Calu3 (cell line): ENCODE data around the gene ATP5F1E. TPM values are rescaled to one million over a fixed set of nuclear protein-coding genes. Genes with fewer than 3 reads are reported as not detected.

Experiments used
- BruUV-seq: library from RNA; stranded (reverse); fragments of 400-500 nt; replicated peaks from 2 replicates; lab custom pipeline; 2021; lab: Mats Ljungman, UMichigan
- CTCF ChIA-PET: fragments of 300-600 bp; sonication (Branson Sonifier 250); formaldehyde crosslinking; loops from one replicate; lab custom pipeline; 2022; ENCODE audit warnings: antibody characterized with exemption; lab: Charles Lee
- DNase-seq: peaks from one replicate; pipeline ENCODE4 v3.0.0; 2022
- H3K27ac Mint-ChIP-seq: one replicate; pipeline ENCODE4 v1.8.0; 2022; ENCODE audit warnings: mixed read lengths; ENCODE audit not compliant: unreplicated experiment
- H3K27me3 Mint-ChIP-seq: one replicate; pipeline ENCODE4 v1.8.0; 2022; ENCODE audit warnings: mixed read lengths; ENCODE audit not compliant: unreplicated experiment
- H3K36me3 Mint-ChIP-seq: one replicate; pipeline ENCODE4 v1.8.0; 2022; ENCODE audit warnings: mild to moderate bottlenecking, moderate library complexity, mixed read lengths; ENCODE audit not compliant: insufficient read depth, unreplicated experiment
- H3K4me1 Mint-ChIP-seq: one replicate; pipeline ENCODE4 v1.8.0; 2022; ENCODE audit warnings: mild to moderate bottlenecking, low read depth, mixed read lengths; ENCODE audit not compliant: unreplicated experiment
- H3K4me3 Mint-ChIP-seq: one replicate; pipeline ENCODE4 v1.8.0; 2022; ENCODE audit warnings: mild to moderate bottlenecking, low read depth, moderate library complexity, mixed read lengths; ENCODE audit not compliant: unreplicated experiment
- H3K9me3 Mint-ChIP-seq: one replicate; pipeline ENCODE4 v1.8.0; 2022; ENCODE audit warnings: low read depth, mixed read lengths; ENCODE audit not compliant: unreplicated experiment
- intact Hi-C: fragments of 100-400 bp; cut with micrococcal nuclease; formaldehyde crosslinking; loops from one replicate; pipeline ENCODE4 v1.10.0; 2022; ENCODE audit not compliant: unreplicated experiment
- total RNA-seq: library from RNA; stranded (reverse); gene quantifications from 2 replicates; pipeline ENCODE4 v1.2.3, GENCODE V29; 2022
- TF ChIP-seq, protein P1 (sequence below): fragments of 200-600 bp; IDR thresholded peaks from one replicate; pipeline ENCODE4 v1.8.0; 2022; ENCODE audit warnings: antibody characterized with exemption; ENCODE audit not compliant: unreplicated experiment

Gene ATP5F1E
- total RNA-seq, 1 experiment from 2014 or later: 116 TPM

DNA sequence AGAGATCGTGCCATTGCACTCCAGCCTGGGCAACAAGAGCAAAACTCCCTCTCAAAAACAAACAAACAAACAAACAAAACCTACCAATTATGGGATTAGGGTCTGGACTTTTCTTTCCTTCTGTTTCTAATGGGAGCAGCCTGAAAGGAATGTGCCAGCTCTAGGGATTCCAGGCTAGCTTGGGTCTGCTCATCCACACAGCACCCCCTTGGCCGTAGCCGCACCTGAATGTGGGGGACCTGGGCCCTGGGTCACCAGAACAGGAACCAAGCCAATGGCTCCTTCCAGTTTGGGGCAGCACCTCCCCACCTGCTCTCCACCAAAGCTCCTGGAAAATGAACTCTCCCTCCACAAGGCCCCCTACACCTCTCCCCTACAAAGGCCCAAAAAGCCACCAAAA lies 31.8 kb downstream of the ATP5F1E start:
- TF ChIP-seq, protein P1, sequence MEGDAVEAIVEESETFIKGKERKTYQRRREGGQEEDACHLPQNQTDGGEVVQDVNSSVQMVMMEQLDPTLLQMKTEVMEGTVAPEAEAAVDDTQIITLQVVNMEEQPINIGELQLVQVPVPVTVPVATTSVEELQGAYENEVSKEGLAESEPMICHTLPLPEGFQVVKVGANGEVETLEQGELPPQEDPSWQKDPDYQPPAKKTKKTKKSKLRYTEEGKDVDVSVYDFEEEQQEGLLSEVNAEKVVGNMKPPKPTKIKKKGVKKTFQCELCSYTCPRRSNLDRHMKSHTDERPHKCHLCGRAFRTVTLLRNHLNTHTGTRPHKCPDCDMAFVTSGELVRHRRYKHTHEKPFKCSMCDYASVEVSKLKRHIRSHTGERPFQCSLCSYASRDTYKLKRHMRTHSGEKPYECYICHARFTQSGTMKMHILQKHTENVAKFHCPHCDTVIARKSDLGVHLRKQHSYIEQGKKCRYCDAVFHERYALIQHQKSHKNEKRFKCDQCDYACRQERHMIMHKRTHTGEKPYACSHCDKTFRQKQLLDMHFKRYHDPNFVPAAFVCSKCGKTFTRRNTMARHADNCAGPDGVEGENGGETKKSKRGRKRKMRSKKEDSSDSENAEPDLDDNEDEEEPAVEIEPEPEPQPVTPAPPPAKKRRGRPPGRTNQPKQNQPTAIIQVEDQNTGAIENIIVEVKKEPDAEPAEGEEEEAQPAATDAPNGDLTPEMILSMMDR: no peak
- no peak overlapping the region for H3K27ac Mint-ChIP-seq
- intact Hi-C loops: no loop called here
- CTCF ChIA-PET: no interaction called here
- peaks cover 69% of the 10 kb centered on the region for H3K36me3 Mint-ChIP-seq
- no peaks in the 10 kb centered on the region for H3K9me3 Mint-ChIP-seq
- no peak for DNase-seq
- peaks cover 30% of the 10 kb centered on the region for H3K4me1 Mint-ChIP-seq
- no TSS peak for BruUV-seq
- no peaks in the 10 kb centered on the region for H3K27me3 Mint-ChIP-seq
- H3K4me3 Mint-ChIP-seq: no peak overlapping the region

DNA sequence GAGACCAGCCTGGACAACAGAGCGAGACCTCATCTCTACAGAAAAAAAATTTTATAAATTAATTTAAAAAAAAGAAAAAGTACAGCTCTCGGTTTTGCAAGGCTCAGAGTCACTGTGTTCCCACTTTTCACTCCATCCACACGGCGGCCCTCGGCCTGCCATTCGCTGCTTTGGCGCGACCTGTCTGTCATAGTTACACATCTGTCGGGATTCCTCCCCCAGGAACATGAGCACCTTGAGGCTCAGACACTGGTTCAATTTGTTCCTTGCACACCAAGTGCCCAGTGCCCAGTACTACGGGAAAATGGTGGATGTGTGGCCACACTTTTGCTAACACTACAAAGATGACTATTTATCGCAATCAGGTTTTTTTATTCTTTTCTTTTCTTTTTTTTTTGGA lies 33.5 kb downstream of the ATP5F1E start:
- H3K4me1 Mint-ChIP-seq: peaks cover 17% of the 10 kb centered on the region
- H3K4me3 Mint-ChIP-seq: no peak overlapping the region
- BruUV-seq: no TSS peak
- DNase-seq: no peak
- H3K27ac Mint-ChIP-seq: no peak overlapping the region
- H3K36me3 Mint-ChIP-seq: peaks cover 77% of the 10 kb centered on the region
- TF ChIP-seq, protein P1: no peak
- no peaks in the 10 kb centered on the region for H3K27me3 Mint-ChIP-seq
- H3K9me3 Mint-ChIP-seq: no peaks in the 10 kb centered on the region
- CTCF ChIA-PET: interaction anchor here (0.6 kb wide), 1 partner anchor 216 kb away, joined by 3 read pairs; no protein-coding TSS in a partner anchor
- intact Hi-C loops: no loop called here

DNA sequence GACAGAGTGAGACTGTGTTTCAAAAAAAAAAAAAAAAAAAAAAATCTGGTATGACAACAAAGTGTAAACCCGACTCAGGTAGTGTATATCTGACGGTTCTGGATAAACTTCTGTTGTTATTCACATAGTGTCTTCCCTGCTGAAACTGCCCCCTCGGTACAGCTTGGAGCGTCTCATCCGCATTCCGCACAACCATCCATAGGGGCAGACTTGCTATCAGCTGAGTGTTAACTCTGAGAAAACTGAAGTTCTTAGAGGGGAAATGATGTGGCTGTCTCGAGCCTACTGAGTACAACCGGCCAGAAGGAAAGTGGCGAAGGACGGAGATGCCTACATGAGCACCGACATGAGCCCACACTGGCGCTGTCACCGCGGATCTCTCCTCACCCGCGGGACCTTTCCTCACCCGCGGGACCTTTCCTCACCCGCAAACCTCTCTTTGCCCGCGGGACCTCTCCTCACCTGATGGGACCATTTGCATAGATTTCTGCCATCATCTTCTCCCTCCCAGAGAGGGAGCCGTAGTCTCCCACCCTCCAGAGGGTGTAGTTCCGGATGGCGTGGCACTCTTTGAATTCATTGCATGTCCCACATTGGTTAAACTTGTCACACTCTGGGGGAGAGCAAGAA lies 34.9 kb downstream of the ATP5F1E start:
- no TSS peak for BruUV-seq
- Mint-ChIP-seq H3K9me3 (no peaks in the 10 kb centered on the region), H3K4me3 (no peak overlapping the region), H3K27me3 (no peaks in the 10 kb centered on the region), H3K36me3 (peaks cover 77% of the 10 kb centered on the region), H3K4me1 (peaks cover 17% of the 10 kb centered on the region), H3K27ac (no peak overlapping the region)
- no peak for DNase-seq
- CTCF ChIA-PET: interaction anchor here (0.7 kb wide), 2 partner anchors 12 to 31 kb away, joined by 5 to 7 read pairs; no protein-coding TSS in a partner anchor
- intact Hi-C loops: no loop called here
- TF ChIP-seq, protein P1: no peak

DNA sequence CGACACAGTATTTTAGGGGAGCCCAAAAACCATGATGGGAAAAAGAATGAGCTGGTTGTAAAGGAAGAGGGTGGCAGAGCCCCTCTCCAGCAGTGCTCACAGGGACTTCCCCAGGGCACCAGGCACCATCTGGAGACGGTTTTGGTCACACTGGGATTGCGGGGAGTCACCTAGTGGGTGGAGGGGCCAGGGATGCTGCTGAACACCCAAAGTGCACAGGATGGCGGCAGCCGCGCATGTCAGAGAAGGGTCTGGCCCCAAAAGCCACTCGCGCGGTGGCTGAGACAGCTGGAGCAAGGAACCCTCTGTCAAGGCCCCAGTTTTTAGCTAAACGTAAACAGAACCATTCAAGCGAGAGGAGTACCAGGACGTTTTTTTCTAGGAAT lies 35.9 kb downstream of the ATP5F1E start:
- CTCF ChIA-PET: interaction anchor here (0.6 to 0.8 kb wide), 2 partner anchors 9 to 14 kb away, joined by 3 to 11 read pairs; no protein-coding TSS in a partner anchor
- H3K36me3 Mint-ChIP-seq: peaks cover 81% of the 10 kb centered on the region
- no peaks in the 10 kb centered on the region for H3K9me3 Mint-ChIP-seq
- H3K27ac Mint-ChIP-seq: peak overlapping the region; percentile 56
- peak overlapping the region; percentile 0 for H3K4me3 Mint-ChIP-seq
- intact Hi-C loops: no loop called here
- DNase-seq: no peak
- no TSS peak for BruUV-seq
- H3K27me3 Mint-ChIP-seq: no peaks in the 10 kb centered on the region
- TF ChIP-seq, protein P1: no peak
- peaks cover 17% of the 10 kb centered on the region for H3K4me1 Mint-ChIP-seq
